GM18507 (cell line): Measurements from ENCODE around the gene NPLOC4.
"Not testable (repeated sequence)": the region's sequence is repeated elsewhere in the genome, so short reads cannot be mapped to it uniquely, and the experiment has no call there.

Source experiments
- DNase-seq: peaks from one replicate; pipeline ENCODE4 v3.0.0; 2011; ENCODE audit warnings: low read depth; ENCODE audit not compliant: insufficient read length; ENCODE audit errors: extremely low spot score
- FAIRE-seq: peaks from 2 replicates; lab custom pipeline; 2011; peaks lifted over from hg19 to GRCh38; lab: Jason Lieb, UNC

NPLOC4 gene

GRCh38 chr17:81636505-81637288 lies at the start of gene NPLOC4, which contains the start of gene TSPAN10:
Gene NPLOC4, minus strand, starts transcription at chr17:81637112. Its CDS starts 182 bp downstream, at chr17:81636930.
Gene TSPAN10, plus strand, starts transcription at chr17:81637196. Its CDS starts 5,217 bp downstream, at chr17:81642413.
- peak; percentile 94 for DNase-seq
- peak; percentile 78 for FAIRE-seq

GRCh38 chr17:81686614-81687013 lies 49.7 kb upstream of the NPLOC4 start:
- DNase-seq (no peak), FAIRE-seq (no peak)

- DNase-seq (no peak), FAIRE-seq (no peak)
Observed at GRCh38 chr17:81685108-81685507, 48.2 kb upstream of the NPLOC4 start.

GRCh38 chr17:81684442-81684911 lies 47.6 kb upstream of the NPLOC4 start:
- no peak for DNase-seq
- FAIRE-seq = no peak

- DNase-seq (peak; percentile 99), FAIRE-seq (peak; percentile 98)
Observed at GRCh38 chr17:81683584-81684441, 46.9 kb upstream of the NPLOC4 start, which contains the start of the genes ARL16 and HGS. Gene ARL16, minus strand, starts transcription at chr17:81683797. Its CDS starts 44 bp downstream, at chr17:81683753. Gene HGS, plus strand, starts transcription at chr17:81684011. Its CDS starts 56 bp downstream, at chr17:81684067.

- FAIRE-seq (no peak), DNase-seq (no peak)
Observed at GRCh38 chr17:81683208-81683583, 46.3 kb upstream of the NPLOC4 start.

- no peak for FAIRE-seq
- DNase-seq = no peak
Observed at GRCh38 chr17:81682565-81683207, 45.8 kb upstream of the NPLOC4 start.

GRCh38 chr17:81681672-81682071 lies 44.8 kb upstream of the NPLOC4 start:
- FAIRE-seq (no peak), DNase-seq (no peak)

GRCh38 chr17:81680150-81680549 lies 43.2 kb upstream of the NPLOC4 start:
- FAIRE-seq = no peak
- no peak for DNase-seq

GRCh38 chr17:81676906-81677305 lies 40.0 kb upstream of the NPLOC4 start:
- DNase-seq (no peak), FAIRE-seq (no peak)

- FAIRE-seq = peak; percentile 85
- not testable (repeated sequence) for DNase-seq
Observed at GRCh38 chr17:81675515-81676221, 38.8 kb upstream of the NPLOC4 start.

- no peak for FAIRE-seq
Observed at GRCh38 chr17:81673561-81674258, 36.8 kb upstream of the NPLOC4 start.

GRCh38 chr17:81672954-81673353 lies 36.0 kb upstream of the NPLOC4 start:
- DNase-seq = no peak
- no peak for FAIRE-seq

More at GRCh38 chr17:81673561-81674258, 36.8 kb upstream of the NPLOC4 start:
- DNase-seq = no peak

- DNase-seq (no peak), FAIRE-seq (no peak)
Observed at GRCh38 chr17:81672504-81672903, 35.6 kb upstream of the NPLOC4 start.

GRCh38 chr17:81667754-81668153 lies 30.8 kb upstream of the NPLOC4 start:
- no peak for DNase-seq
- no peak for FAIRE-seq

GRCh38 chr17:81666342-81667191 lies 29.7 kb upstream of the NPLOC4 start, which contains the start of the genes CCDC137 and OXLD1:
Gene CCDC137, plus strand, starts transcription at chr17:81666737. Its CDS starts 30 bp downstream, at chr17:81666767.
Gene OXLD1, minus strand, starts transcription at chr17:81666605. Its CDS starts 28 bp downstream, at chr17:81666577.
- FAIRE-seq = peak; percentile 95
- DNase-seq = peak; percentile 97

GRCh38 chr17:81666092-81666341 lies 29.1 kb upstream of the NPLOC4 start:
- DNase-seq = no peak
- FAIRE-seq = no peak
